Spleen (tissue), 7 donors: ENCODE measurements around the gene TMPRSS2.

Experiments
- CTCF ChIP-seq, 11 experiments: fragments of 200-600 bp in 7 of 11; fragments of 450-650 bp in 4 of 11; sonication (generic) in 4 of 11; IDR thresholded peaks in 8 of 11; conservative IDR thresholded peaks in 3 of 11; 1 replicate in 7 of 11; 2 replicates in 4 of 11; pipeline versions ENCODE4 v1.4.0 to v1.8.0; 2016 to 2021; ENCODE audit warnings: antibody characterized with exemption in 11 of 11, inconsistent platforms in 4 of 11, mild to moderate bottlenecking in 1 of 11
- POLR2A ChIP-seq, 3 donors: fragments of 450-650 bp; IDR thresholded peaks; one replicate each; pipeline ENCODE4 v1.5.1; 2017; ENCODE audit warnings: antibody characterized with exemption in 3 of 3, mild to moderate bottlenecking in 1 of 3
- POLR2AphosphoS5 ChIP-seq, 3 donors: sonication (generic); formaldehyde crosslinking; IDR thresholded peaks; one replicate each; pipeline ENCODE4 v1.5.1; 2017; ENCODE audit warnings: antibody characterized with exemption in 3 of 3
- donor health status: DM: no; HTN: no; CAD: no; lungs with moderate emphysema.
- donor health status: DM: no; HTN: no; CAD: no.
- donor health status: DM: no; HTN: no; CAD: no.

- TF ChIP-seq POLR2A (IDR thresholded peaks at IDR 0.05) (no peak), CTCF (IDR thresholded peaks at IDR 0.05 in 8 of 11, conservative IDR thresholded peaks at IDR 0.05 in 3 of 11) (no peak), POLR2AphosphoS5 (IDR thresholded peaks at IDR 0.05) (no peak)
These were observed 19.9 kb downstream of the TMPRSS2 start for GRCh38 chr21:41488080-41488479.
